NT2/D1 (cell line): ENCODE results near the gene PMVK.

Experiments used
- DNase-seq: peaks from one replicate; pipeline ENCODE4 v3.0.0-alpha.2; 2011; ENCODE audit warnings: low read depth, low spot score
- H3K27me3 ChIP-seq: 2 replicates; pipeline ENCODE4 v1.6.0; 2011; ENCODE audit warnings: mild to moderate bottlenecking; ENCODE audit not compliant: insufficient read length, insufficient read depth
- H3K36me3 ChIP-seq: 2 replicates; pipeline ENCODE4 v1.6.1; 2011; ENCODE audit warnings: mild to moderate bottlenecking, low read length, mixed read lengths; ENCODE audit not compliant: insufficient read depth, insufficient read length
- H3K4me1 ChIP-seq: 2 replicates; pipeline ENCODE4 v1.5.1; 2011; ENCODE audit not compliant: insufficient read depth, insufficient read length
- H3K4me3 ChIP-seq: 2 replicates; pipeline ENCODE4 v1.5.1; 2011; ENCODE audit warnings: low read depth; ENCODE audit not compliant: insufficient read length
- H3K9ac ChIP-seq: 2 replicates; pipeline ENCODE4 v1.6.0; 2011; ENCODE audit warnings: low read depth; ENCODE audit not compliant: insufficient read length
- H3K9me3 ChIP-seq: 2 replicates; pipeline ENCODE4 v1.5.1; 2011; ENCODE audit warnings: mild to moderate bottlenecking, low read length; ENCODE audit not compliant: insufficient read depth
- SUZ12 ChIP-seq: IDR thresholded peaks from 2 replicates; pipeline ENCODE4 v1.6.1; 2011; ENCODE audit not compliant: insufficient read length, insufficient read depth; ENCODE audit errors: extremely low read depth
- YY1 ChIP-seq: IDR thresholded peaks from 2 replicates; pipeline ENCODE4 v1.6.1; 2011; ENCODE audit not compliant: insufficient read length, insufficient read depth
- ZNF274 ChIP-seq: IDR thresholded peaks from 2 replicates; pipeline ENCODE4 v1.6.1; 2011; ENCODE audit warnings: mild to moderate bottlenecking, low read depth, low read length

PMVK gene

DNA sequence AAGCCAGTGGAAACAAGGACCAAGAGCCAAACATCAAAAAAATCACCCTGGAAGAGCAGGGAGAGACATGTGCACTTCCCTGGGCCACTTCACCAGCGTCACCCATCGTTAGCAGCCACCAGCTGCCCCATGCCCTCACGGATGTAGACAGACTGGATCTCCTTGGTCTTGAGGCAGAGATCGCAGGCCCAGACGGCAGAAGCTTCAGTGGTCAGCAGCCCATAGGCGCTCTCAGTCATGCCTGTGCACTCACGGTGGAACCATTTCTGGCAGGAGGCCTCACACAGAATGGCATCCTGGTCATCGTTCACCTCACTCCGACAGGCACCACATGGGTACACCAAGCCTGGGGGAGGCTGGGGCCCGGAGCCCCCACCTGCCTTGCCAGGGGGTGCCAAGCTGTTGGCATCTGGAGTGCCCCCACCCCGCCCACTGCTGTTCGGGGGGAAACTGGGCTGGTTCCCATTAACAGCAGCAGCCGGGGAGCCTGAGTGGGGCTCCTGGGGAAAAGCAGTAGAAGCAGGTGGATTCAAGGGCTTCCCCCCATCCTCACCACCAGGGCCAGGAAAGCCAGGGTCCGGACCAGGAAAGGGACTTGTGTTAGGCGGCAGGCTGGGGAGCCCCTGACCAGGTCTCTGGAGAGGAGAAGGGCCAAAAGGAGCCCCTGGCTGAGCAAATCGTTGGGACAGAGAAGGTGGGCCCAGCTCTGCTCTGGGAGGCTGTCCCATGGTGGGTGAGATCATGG lies 22.3 kb upstream of the PMVK start:
- peaks cover 47% of the 10 kb centered on the region for H3K36me3 ChIP-seq
- no peak for TF ChIP-seq SUZ12
- no peak for TF ChIP-seq ZNF274
- no peak for TF ChIP-seq YY1
- no peaks in the 10 kb centered on the region; the same call in 1 of the 2 replicates for H3K9me3 ChIP-seq
- no peak overlapping the region for H3K4me3 ChIP-seq
- DNase-seq: no peak
- no peaks in the 10 kb centered on the region for H3K27me3 ChIP-seq
- H3K9ac ChIP-seq: no peak overlapping the region
- peaks cover 12% of the 10 kb centered on the region for H3K4me1 ChIP-seq

DNA sequence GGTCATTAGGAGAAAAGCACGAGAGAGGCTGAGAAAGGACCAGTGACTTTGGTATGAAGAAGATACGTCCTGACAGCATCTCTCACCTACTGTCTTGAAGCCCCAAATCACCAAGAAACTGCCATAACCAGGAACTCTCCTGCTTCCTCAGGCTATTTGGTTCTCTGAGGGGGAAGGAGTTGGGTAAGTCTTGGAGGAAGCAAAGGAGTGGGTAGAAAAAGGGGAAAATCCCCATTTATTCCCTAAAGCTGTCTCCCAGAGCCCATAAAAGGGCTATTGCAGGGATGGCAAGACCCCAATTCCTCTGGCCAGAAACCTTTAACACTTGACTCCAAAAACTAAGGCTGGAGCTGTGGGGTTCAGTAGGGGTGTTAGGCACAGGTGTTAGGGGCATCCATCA lies 21.5 kb upstream of the PMVK start:
- peak overlapping the region; percentile 53 for H3K9ac ChIP-seq
- TF ChIP-seq ZNF274 (no peak), YY1 (no peak), SUZ12 (no peak)
- no peaks in the 10 kb centered on the region; the same call in 1 of the 2 replicates for H3K9me3 ChIP-seq
- H3K27me3 ChIP-seq: no peaks in the 10 kb centered on the region
- DNase-seq: no peak
- H3K4me1 ChIP-seq: peaks cover 14% of the 10 kb centered on the region
- H3K36me3 ChIP-seq: peaks cover 39% of the 10 kb centered on the region
- H3K4me3 ChIP-seq: no peak overlapping the region

DNA sequence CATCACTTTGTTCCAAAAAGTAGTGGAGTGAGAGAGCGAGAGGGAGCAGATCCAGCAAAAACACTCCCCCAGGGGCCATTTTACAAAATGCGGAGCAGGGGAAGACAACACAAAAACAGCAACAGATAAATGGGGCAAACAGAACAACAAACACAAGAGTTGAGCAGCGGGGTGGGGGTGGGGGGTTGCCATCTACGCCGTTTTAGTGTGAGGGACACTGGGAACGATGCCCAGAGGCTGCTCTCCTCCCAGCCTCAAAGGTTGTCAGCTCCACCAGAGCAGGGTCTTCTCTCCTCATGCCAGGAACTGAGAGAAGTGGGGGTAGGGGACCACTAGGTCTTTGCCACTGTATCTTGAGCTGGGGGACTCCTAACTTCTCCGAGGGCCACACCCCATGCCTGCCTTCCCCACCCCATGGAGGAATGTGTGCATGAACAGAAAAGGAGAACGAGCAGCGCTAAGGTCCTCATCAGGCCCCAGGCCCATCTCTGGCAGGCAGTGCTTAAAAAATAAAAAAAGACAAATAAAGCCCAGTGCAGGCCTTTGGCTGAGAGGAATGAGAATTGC lies 20.7 kb upstream of the PMVK start:
- H3K36me3 ChIP-seq: peaks cover 30% of the 10 kb centered on the region
- H3K4me3 ChIP-seq: no peak overlapping the region
- TF ChIP-seq ZNF274: no peak
- TF ChIP-seq YY1: no peak
- no peak for TF ChIP-seq SUZ12
- H3K27me3 ChIP-seq: no peaks in the 10 kb centered on the region
- peaks cover 12% of the 10 kb centered on the region for H3K4me1 ChIP-seq
- no peaks in the 10 kb centered on the region; the same call in 1 of the 2 replicates for H3K9me3 ChIP-seq
- DNase-seq: no peak
- peak overlapping the region; percentile 53 for H3K9ac ChIP-seq

DNA sequence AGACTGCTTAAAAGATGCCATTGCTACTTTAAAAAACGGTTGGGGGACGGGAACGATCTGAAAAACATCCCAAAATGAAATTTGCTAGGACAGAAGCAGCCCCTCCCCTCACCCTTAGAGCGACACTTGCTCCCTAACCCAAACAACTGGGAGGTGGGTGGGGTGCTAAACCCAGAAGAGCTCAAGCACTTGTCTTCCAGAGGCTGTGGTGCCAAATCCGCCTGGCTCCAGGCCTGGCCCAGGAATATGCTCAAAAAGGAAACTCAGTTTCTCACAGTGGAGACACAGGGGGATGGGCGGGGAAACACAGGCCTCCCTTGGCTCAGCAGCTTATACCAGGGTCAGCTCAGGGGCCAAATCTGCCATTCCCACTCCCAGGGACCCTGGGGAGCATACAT lies 20.0 kb upstream of the PMVK start:
- peaks cover 12% of the 10 kb centered on the region for H3K4me1 ChIP-seq
- no peak for TF ChIP-seq ZNF274
- no peak for TF ChIP-seq SUZ12
- no peak for TF ChIP-seq YY1

DNA sequence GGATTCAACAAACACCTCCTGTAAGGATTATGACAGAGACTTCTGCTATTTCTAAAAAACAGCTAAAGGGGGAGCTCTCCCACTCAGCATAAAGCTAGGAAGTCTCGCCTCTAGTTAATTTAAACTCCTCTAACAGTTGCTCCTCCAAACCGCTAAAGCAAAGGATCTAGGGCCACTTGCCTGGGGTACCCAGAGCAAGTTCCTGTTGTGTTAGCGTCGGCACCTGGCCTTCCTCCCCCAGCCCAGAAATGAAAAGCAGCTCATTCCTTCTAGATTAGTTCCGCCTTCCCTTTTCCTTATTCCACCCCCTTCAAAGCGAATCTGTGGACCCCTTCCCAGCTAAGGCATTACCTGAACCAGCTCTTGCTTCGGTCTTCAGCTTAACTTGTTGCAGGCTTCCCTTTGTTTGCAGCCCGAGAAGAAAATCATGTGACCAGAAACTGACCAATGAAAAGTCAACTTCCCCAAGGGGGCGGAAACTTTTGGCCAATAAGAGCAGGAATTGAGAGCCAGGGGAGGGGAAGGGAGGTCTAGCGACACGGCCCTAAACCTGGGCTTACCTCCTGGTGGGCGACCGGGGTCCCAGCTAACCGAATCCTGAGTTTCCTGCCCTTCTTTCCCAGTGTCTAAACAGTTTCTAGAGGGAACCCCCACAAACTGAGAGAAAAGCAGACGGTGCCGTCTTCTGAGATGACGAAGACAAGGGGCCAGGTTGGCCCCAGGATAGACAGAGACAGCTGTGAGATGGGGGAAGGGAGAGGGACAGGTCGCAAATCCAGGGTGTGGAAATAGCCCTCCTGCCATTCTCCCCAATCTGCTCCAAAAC lies 19.4 kb upstream of the PMVK start, which contains the start of gene PBXIP1:
Gene PBXIP1 (minus strand): TSS at position 382 of the 826 bp plus-strand sequence. CDS start 2,378 bp downstream, outside the sequence.
- H3K27me3 ChIP-seq: no peaks in the 10 kb centered on the region
- peak within 1 kb of the TSS; percentile 76 for H3K9ac ChIP-seq
- no peaks in the 10 kb centered on the region; the same call in 1 of the 2 replicates for H3K9me3 ChIP-seq
- H3K4me3 ChIP-seq: peak within 1 kb of the TSS; percentile 65
- H3K4me1 ChIP-seq: peaks cover 12% of the 10 kb centered on the region
- no peak for TF ChIP-seq ZNF274
- TF ChIP-seq YY1: no peak
- no peak for TF ChIP-seq SUZ12
- peak; percentile 98 for DNase-seq
- H3K36me3 ChIP-seq: peaks cover 35% of the 10 kb centered on the region

More for the DNA sequence above, 20.0 kb upstream of the PMVK start:
- Histone ChIP-seq H3K36me3 (peaks cover 29% of the 10 kb centered on the region), H3K4me3 (peak overlapping the region; percentile 65), H3K27me3 (no peaks in the 10 kb centered on the region), H3K9ac (peak overlapping the region; percentile 4), H3K9me3 (no peaks in the 10 kb centered on the region; the same call in 1 of the 2 replicates)
- DNase-seq: no peak

DNA sequence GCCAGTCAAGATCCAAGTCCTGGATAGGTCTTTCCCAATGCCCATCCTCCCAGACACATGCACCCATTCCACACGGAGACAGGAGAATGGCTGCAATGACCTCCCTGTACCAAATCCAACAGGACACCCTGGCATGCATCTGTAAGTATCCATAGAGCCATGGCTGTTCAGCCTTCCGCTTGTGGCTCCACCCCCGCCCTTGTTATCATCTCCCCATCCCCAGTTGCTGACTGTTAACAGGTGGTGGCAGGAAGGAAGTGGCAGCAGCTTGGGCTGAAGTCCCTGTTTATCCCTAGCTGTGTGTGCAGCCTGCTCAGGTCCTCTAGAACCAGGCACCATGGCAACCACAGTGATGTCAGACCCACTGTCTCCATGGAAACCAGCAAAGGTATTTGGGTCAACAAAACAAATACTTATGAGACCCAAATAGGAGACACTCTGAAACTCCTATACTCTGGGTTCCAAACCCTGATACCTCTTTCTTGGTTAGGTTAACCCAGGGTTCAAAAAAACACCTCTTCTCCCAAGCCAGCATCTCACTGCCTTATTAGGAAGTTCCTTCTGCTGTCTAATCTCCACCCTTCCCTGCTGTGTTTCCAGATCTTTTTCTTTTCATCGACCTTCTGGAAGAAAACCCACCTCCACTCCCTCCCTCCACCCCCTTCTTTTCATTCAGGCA lies 18.7 kb upstream of the PMVK start:
- Histone ChIP-seq H3K4me3 (peak overlapping the region; percentile 65), H3K27me3 (no peaks in the 10 kb centered on the region), H3K4me1 (peaks cover 12% of the 10 kb centered on the region), H3K36me3 (peaks cover 35% of the 10 kb centered on the region), H3K9ac (peak overlapping the region; percentile 76), H3K9me3 (no peaks in the 10 kb centered on the region; the same call in 1 of the 2 replicates)
- TF ChIP-seq YY1: no peak
- no peak for TF ChIP-seq ZNF274
- no peak for TF ChIP-seq SUZ12
- no peak for DNase-seq
